Ammon's horn (tissue), 1 donor: ENCODE measurements around the gene CCSER2.

Experiments used
- DNase-seq: peaks from one replicate; pipeline ENCODE4 v3.0.0-alpha.2; 2016; ENCODE audit warnings: low spot score

Gene CCSER2

DNA sequence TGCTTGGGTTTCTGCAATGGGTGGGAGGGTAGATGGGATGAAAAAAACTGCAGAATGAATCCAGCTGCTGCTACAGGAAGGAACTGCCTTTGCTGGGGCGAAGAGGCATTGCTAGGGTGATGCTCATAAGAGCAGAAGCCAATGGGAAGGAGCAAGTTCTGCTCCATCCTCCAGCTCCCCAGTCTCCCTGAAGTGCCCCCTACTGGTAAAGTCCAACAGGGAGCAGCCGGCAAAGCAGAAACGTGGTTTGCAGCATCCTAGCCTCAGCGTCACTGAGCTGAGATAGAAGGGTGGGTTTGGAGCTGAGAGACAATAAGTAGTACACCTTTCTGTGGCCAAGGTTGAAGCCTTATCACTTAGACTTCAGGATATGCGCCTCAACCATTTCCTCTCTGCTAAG is 220.5 kb downstream of the CCSER2 start:
- DNase-seq, result no peak

DNA sequence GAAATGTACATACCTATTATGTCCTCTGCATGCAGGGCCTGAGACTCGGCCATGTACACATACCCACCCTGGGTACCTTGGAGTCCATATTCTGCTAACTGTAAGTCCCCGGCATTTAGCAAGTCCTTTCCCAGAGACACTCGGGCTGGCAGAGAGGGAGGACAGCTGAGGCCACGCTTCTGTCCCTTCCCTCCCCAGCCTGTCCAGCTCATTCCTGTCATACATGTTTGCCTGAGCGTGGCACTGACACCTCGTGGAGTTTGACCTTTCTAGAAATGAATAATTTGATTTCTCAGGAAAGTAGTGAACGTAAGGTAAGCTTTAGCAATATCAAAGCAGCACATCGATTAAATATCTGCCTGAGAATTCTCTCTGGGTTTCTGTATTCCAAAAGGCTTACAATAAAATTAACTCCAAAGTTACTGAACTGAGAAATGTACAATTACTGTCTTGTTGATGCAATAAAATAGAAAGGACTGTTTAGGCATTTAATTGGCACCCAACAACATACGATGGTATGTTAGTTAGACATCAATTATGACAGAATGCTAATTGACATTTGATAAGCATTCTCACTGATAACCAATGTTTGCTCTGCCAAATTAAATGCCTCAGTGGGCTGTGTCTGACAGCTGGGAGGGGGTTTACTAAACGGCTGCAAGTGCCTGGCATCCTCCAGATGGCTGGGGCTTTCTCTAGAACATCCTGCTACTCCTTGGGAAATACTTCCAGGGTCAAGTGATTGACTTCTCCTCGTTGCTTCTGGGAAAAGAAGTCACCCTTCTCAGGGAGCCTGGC is 221.2 kb downstream of the CCSER2 start:
- no peak for DNase-seq

DNA sequence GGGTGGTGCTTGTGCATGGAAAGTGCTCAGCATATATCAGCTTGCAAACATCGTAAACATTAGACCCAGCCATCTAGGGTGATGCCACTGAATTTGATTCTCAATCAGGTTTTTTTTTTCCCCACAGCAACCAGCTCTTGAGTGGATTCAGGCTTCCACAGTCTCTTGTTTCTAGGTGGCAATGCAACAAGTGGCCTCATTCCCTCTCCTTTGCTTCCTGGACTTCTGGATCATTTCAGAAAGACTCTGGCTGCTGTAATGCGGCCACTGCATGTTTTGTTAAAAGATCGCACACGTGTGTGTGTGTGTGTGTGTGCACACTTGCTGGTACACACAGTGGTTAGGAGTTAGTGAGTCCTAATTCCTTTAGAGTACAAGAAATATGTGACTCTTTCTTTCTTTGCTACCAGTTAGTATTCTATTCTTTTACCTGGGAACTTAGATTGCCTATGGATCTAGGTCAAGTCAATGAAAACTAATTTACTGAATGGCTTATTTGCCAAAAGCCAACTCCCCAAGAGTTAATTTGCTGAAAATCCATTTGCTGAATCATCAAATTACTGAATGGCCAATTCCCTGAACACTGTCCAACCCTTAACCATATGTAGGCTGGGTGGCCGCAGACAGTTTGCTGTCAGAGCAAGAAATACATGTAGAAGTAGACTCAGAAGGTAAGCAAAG is 222.5 kb downstream of the CCSER2 start:
- DNase-seq, result no peak

DNA sequence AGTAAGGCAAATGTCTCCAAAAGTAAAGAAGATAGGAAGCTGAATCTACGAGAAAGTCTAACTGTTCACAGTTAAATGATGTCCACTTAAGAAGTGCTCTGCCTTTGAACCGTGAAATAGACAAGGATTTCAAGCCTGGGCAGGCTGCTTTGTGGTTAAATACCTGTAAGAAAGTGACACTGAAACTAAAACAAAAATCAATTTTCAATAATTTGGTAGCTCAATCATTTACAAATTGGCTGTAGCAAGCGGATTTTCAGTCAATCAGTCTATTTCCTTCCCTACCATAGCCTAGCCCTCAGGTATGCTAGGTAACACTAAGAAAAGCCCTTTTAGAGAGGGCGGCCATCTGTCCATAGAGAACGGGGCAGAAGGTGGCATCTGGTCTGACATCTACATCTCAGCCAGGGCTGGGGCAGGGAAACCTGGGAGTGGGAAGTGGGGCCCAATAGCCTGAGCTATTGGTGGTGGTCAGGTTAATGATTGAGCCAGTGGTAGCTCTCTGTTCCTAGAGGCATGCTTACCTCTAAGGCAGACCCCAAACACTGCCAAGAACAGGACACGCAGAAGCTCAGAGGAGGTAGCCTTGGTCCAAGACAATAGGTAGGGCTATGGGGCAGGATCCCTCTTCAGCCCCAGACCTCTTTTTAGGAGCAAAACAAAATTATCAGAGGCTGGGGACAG is 223.2 kb downstream of the CCSER2 start:
- DNase-seq, result no peak

DNA sequence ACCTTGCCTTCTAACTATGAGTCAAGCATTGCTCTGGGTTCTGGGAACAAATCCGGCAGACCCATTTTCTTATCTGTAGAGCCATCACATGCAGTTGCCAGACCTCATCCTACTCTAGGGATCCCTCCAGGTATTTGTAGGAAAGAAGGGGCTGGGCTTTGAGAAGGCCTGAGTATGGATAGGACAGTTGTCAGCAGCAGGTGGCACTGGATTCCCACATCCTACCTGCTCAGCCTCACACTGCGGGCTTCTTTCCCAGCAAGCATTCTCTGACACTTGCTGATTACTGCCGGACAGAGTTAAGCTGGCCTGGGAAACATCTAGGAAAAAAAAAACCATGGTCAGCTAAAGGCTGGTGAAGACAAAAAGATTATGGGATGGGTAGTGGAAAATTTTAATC is 224.1 kb downstream of the CCSER2 start:
- no peak for DNase-seq

DNA sequence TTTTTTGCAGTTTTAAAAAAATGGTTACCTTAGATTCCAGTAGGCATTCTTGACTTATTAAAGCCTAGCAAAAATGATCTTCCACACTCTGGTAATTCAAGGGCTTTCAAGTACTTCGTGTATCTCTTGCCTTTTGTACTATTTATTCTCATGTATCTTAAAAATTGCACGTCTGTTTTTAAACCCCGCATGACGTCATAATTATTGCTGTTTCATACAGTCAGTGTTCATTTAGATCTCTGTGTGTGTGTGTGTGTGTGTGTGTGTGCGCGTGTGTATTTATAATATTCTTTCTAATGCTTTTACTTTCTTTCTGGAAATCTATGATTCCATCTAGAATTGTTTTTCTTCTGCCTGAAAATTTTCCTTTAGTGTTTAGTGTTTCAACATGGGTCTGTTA is 234.2 kb downstream of the CCSER2 start:
- no peak for DNase-seq

DNA sequence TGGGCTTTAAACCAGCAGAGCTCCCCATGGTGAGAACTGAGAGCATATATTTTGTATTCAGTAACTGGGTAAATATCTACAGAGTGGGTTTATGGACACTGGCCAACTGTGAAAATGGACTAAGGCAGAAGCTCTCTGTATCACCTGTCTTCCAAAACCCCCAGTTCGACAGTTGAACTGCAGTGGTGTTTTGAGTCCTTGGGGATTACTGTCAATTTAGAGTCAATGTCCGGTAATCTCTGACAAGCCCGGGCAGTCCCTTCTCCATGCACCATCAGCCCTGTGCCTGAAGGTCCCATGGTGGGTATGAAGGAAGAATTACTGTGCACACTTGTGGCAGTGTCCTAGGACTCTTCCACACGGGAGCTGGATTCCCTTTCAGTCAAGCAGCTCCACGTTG is 235.0 kb downstream of the CCSER2 start:
- no peak for DNase-seq

DNA sequence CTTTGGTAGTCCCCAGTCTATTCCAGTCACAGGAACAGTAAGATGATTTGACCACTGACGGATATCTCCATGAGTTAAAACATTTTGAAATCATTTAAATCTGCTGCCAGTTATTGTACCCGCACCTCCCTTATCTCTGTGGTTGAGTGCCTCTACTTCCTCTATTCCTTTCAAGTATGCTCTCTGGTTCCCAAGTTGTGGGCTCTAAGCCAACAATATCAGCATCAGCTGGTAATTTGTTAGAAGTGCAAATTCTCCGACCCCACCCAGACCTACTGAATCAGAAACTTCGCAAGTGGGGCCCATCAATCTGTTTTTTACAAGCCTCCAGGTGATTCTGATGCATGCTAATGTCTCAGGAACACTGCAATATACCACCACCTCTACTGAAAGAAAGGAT is 235.5 kb downstream of the CCSER2 start:
- no peak for DNase-seq

DNA sequence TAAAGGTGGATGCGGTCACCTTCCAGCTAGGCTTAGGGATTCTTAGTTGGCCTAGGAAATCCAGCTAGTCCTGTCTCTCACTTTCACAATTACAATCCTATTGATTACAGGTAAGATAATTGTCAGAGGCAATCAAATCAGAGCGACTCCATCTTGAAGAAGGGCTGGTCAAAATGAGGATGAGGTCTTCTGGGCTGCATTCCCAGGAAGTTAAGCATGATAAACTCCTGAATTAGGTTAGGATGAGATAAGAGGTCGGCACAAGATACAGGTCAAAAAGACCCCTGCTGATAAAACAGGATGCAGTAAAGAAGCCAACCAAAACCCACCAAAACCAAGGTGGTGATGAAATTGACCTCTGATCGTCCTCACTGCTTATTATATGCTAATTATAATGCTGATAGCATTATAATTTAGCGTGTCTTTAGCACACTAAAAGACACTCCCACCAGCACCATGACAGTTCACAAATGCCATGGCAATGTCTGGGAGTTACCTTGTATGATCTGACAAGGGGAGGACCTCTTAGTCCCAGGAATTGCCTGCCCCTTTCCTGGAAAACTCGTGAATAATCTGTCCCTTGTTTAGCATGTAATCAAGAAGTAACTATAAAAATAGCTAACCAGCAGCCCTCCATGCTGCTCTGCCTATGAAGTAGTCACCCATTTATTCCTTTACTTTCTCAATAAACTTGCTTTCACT is 237.6 kb downstream of the CCSER2 start:
- DNase-seq, result no peak

DNA sequence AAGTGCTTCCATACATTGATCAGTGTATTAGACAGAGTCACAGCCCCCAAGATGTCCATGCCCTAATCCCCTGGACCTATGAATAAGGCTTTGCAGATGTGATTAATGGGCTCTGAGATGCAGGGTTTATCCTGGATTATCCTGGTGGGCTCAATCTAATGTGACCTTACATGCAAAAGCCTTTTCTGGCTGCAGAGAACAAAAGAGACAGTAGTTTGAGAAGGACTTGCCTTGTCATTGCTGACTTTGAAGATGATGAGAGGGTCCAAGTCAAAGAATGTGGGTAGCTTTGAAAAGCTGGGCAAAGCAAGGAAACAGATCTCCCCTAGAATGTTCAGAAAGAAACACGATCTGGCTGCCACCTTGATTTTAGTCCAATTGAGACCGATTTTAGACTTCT is 238.7 kb downstream of the CCSER2 start:
- DNase-seq, result no peak
